ENCODE data around the gene GRK5.

GRK5 gene

DNA sequence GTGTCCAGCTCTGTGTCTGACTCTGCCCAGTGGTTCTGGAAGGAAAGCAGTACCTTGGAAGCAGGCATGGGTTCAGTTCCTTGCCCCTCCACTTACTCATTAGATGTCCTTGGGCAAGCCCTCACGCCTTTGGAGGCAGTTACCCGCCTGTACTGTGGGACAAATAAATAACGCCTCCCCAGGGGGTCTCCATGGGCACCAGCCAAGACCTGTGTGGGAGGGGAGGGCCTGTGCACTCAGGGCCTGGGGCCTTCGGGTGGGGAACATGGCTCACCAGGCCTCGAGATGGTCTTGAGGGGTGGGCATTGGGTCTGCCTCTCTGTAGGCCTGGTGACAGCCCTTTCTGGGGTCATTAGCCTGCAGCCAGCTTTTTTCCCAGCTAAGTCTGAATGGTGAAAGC is 142.0 kb downstream of the GRK5 start:
- Histone ChIP-seq H3K27me3 (ENCODE audit: low read depth, low read length) (no peaks in the 10 kb centered on the region), H3K36me3 (replicated peaks; ENCODE audit: low read depth, low read length) (no peaks in the 10 kb centered on the region), H3K4me1 (ENCODE audit: low read length) (no peaks in the 10 kb centered on the region), H3K27ac (ENCODE audit: low read length) (no peak overlapping the region), H3K9me3 (ENCODE audit: insufficient read depth, low read length) (no peaks in the 10 kb centered on the region), H3K4me3 (ENCODE audit: low read length) (no peak overlapping the region), H4K20me1 (ENCODE audit: insufficient read depth, low read length) (no peaks in the 10 kb centered on the region), H3K79me2 (ENCODE audit: low read length) (no peaks in the 10 kb centered on the region), H3K4me2 (ENCODE audit: low read length) (no peak overlapping the region), H3K9ac (ENCODE audit: low read length) (no peak overlapping the region), H2AFZ (ENCODE audit: low read depth, low read length) (no peak overlapping the region)
- no peak for TF ChIP-seq EZH2phosphoT487 (IDR thresholded peaks at IDR 0.05; ENCODE audit: low read depth)
- TF ChIP-seq, protein P1, sequence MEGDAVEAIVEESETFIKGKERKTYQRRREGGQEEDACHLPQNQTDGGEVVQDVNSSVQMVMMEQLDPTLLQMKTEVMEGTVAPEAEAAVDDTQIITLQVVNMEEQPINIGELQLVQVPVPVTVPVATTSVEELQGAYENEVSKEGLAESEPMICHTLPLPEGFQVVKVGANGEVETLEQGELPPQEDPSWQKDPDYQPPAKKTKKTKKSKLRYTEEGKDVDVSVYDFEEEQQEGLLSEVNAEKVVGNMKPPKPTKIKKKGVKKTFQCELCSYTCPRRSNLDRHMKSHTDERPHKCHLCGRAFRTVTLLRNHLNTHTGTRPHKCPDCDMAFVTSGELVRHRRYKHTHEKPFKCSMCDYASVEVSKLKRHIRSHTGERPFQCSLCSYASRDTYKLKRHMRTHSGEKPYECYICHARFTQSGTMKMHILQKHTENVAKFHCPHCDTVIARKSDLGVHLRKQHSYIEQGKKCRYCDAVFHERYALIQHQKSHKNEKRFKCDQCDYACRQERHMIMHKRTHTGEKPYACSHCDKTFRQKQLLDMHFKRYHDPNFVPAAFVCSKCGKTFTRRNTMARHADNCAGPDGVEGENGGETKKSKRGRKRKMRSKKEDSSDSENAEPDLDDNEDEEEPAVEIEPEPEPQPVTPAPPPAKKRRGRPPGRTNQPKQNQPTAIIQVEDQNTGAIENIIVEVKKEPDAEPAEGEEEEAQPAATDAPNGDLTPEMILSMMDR (IDR thresholded peaks at IDR 0.05; ENCODE audit: low read depth, low read length) = no peak

DNA sequence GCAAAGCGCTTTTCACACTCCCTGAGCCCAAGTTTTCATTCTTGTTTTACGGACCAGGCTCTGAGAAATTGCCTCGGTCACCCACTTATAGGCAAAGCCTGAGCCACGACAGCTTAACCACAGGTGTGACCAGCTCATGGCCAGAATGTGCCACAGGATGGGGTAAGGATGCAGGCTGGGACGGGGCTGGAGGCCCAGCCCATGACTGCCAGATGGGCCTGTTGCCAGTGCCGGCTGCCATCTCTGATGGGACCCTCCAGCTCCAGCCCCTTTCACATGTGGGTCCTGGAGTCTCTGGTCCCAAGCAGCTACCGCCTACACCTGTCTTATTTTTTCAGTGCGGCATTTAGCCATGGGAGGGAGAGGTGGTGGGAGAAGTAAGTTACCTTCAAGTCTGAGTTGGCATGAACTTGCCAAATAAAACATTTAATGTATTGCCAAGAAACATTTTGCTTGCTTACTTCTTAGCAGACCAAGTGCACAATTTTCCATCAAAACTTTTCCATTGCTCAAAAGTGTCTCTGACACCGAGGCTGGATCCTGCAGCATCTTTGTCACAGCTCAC is 142.6 kb downstream of the GRK5 start:
- Histone ChIP-seq H3K4me2 (ENCODE audit: low read length) (no peak overlapping the region), H4K20me1 (ENCODE audit: insufficient read depth, low read length) (no peaks in the 10 kb centered on the region), H3K9me3 (ENCODE audit: insufficient read depth, low read length) (no peaks in the 10 kb centered on the region), H3K27me3 (ENCODE audit: low read depth, low read length) (no peaks in the 10 kb centered on the region), H3K79me2 (ENCODE audit: low read length) (no peaks in the 10 kb centered on the region), H3K4me3 (ENCODE audit: low read length) (no peak overlapping the region), H3K4me1 (ENCODE audit: low read length) (no peaks in the 10 kb centered on the region), H3K9ac (ENCODE audit: low read length) (no peak overlapping the region), H2AFZ (ENCODE audit: low read depth, low read length) (no peak overlapping the region), H3K36me3 (replicated peaks; ENCODE audit: low read depth, low read length) (no peaks in the 10 kb centered on the region), H3K27ac (ENCODE audit: low read length) (no peak overlapping the region)
- TF ChIP-seq, protein P1 (IDR thresholded peaks at IDR 0.05; ENCODE audit: low read depth, low read length) = no peak
- no peak for TF ChIP-seq EZH2phosphoT487 (IDR thresholded peaks at IDR 0.05; ENCODE audit: low read depth)

DNA sequence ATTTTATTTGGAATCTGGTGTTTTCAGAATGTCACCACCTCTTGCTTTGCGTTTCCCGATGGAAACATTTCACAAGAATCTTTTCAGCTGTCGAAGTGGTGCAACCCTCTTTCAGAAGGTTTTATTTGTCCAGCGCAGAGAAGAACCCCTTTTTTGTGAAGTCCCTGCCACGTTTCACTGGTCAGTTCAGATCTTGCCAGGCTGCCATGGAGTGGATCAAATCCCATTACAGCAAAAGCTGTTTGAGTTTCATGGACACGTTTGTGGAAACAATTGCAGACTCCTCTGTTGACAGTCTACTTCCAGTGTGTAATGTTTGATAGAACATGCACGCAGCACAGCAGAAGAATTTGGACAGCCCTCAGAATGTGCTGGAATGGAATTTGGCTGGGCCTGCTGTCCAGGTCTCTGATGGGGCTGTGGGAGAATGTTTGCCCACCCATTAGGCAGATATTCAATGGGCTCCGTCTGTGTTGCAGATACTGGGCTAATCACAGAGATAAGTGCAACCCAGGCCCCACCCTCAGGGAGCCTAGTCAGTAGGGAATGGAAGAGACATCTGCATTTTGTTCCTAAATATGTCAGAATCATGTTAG is 143.2 kb downstream of the GRK5 start:
- Histone ChIP-seq H3K4me2 (ENCODE audit: low read length) (no peak overlapping the region), H4K20me1 (ENCODE audit: insufficient read depth, low read length) (no peaks in the 10 kb centered on the region), H3K9me3 (ENCODE audit: insufficient read depth, low read length) (no peaks in the 10 kb centered on the region), H3K9ac (ENCODE audit: low read length) (no peak overlapping the region), H3K79me2 (ENCODE audit: low read length) (no peaks in the 10 kb centered on the region), H3K4me3 (ENCODE audit: low read length) (no peak overlapping the region), H3K4me1 (ENCODE audit: low read length) (no peaks in the 10 kb centered on the region), H3K27ac (ENCODE audit: low read length) (no peak overlapping the region), H2AFZ (ENCODE audit: low read depth, low read length) (no peak overlapping the region), H3K27me3 (ENCODE audit: low read depth, low read length) (no peaks in the 10 kb centered on the region), H3K36me3 (replicated peaks; ENCODE audit: low read depth, low read length) (no peaks in the 10 kb centered on the region)
- TF ChIP-seq, protein P1 (IDR thresholded peaks at IDR 0.05; ENCODE audit: low read depth, low read length) = no peak
- TF ChIP-seq EZH2phosphoT487 (IDR thresholded peaks at IDR 0.05; ENCODE audit: low read depth) = no peak

DNA sequence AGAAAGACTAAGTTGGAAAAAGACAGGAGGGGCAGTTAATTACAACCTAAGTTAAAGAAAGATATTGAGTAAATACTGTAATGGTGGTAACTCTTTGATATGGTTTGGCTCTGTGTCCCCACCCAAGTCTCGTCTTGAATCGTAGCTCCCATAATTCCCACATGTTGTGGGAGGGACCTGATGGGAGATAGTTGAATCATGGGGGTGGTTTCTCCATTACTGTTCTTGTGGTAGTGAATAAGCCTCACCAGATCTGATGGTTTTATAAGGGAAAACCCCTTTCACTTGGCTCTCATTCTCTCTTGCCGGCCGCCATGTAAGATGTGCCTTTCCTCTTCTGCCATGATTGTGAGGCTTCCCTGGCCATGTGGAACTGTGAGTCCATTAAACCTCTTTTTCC is 143.8 kb downstream of the GRK5 start:
- Histone ChIP-seq H3K27me3 (ENCODE audit: low read depth, low read length) (no peaks in the 10 kb centered on the region), H2AFZ (ENCODE audit: low read depth, low read length) (no peak overlapping the region), H3K9ac (ENCODE audit: low read length) (no peak overlapping the region), H3K9me3 (ENCODE audit: insufficient read depth, low read length) (0 out of 2 replicates have a peak, but pooled peaks cover 5% of the 10 kb centered on the region), H3K4me1 (ENCODE audit: low read length) (no peaks in the 10 kb centered on the region), H3K27ac (ENCODE audit: low read length) (no peak overlapping the region), H3K36me3 (replicated peaks; ENCODE audit: low read depth, low read length) (no peaks in the 10 kb centered on the region), H3K4me2 (ENCODE audit: low read length) (no peak overlapping the region), H4K20me1 (ENCODE audit: insufficient read depth, low read length) (no peaks in the 10 kb centered on the region), H3K79me2 (ENCODE audit: low read length) (no peaks in the 10 kb centered on the region), H3K4me3 (ENCODE audit: low read length) (no peak overlapping the region)
- no peak for TF ChIP-seq EZH2phosphoT487 (IDR thresholded peaks at IDR 0.05; ENCODE audit: low read depth)
- TF ChIP-seq, protein P1 (IDR thresholded peaks at IDR 0.05; ENCODE audit: low read depth, low read length) = no peak

All from OCI-LY3 (cell line).